ENCODE results near the gene ATXN1. TPM values are rescaled to one million over a fixed set of nuclear protein-coding genes. Genes with fewer than 3 reads are reported as not detected.

Gene ATXN1
- polyA plus RNA-seq, 1 donor from 2014 or later: 28.2 TPM

- no peak overlapping the region for H3K4me2 ChIP-seq (ENCODE audit: low read length)
- H3K27me3 ChIP-seq (ENCODE audit: insufficient read depth, low read depth, low read length): no peaks in the 10 kb centered on the region
- no peak overlapping the region for H3K27ac ChIP-seq (ENCODE audit: low read length)
- peaks cover 6% of the 10 kb centered on the region for H3K36me3 ChIP-seq (ENCODE audit: insufficient read depth, low read length)
- no peak overlapping the region for H2AFZ ChIP-seq (ENCODE audit: low read depth, low read length)
- H3K4me3 ChIP-seq (ENCODE audit: low read length): no peak overlapping the region
- H3K9me3 ChIP-seq (ENCODE audit: low read length): no peaks in the 10 kb centered on the region
- no peaks in the 10 kb centered on the region for H4K20me1 ChIP-seq (ENCODE audit: insufficient read depth)
- no peaks in the 10 kb centered on the region for H3K79me2 ChIP-seq (replicated peaks; ENCODE audit: insufficient read depth, low read length)
- H3K9ac ChIP-seq (ENCODE audit: low read length): no peak overlapping the region
- TF ChIP-seq EZH2 (IDR thresholded peaks at IDR 0.05; ENCODE audit: borderline replicate concordance, insufficient read depth, low read length, poor library complexity, severe bottlenecking) (no peak), CTCF (IDR thresholded peaks at IDR 0.05; ENCODE audit: poor library complexity, severe bottlenecking) (no peak), TAF1 (IDR thresholded peaks at IDR 0.05; ENCODE audit: low read depth) (no peak), EP300 (conservative IDR thresholded peaks at IDR 0.05; ENCODE audit: poor library complexity, severe bottlenecking) (no peak), POLR2AphosphoS5 (IDR thresholded peaks at IDR 0.05) (no peak), SMC3 (conservative IDR thresholded peaks at IDR 0.05; ENCODE audit: poor library complexity) (no peak), RAD21 (conservative IDR thresholded peaks at IDR 0.05) (no peak), REST (IDR thresholded peaks at IDR 0.05; ENCODE audit: borderline replicate concordance) (no peak), MXI1 (conservative IDR thresholded peaks at IDR 0.05; ENCODE audit: poor library complexity, severe bottlenecking) (no peak)
- H3K9me2 ChIP-seq (ENCODE audit: insufficient read depth, low read length): no peaks in the 10 kb centered on the region
- H3F3A ChIP-seq (ENCODE audit: insufficient read depth, low read length, poor library complexity, severe bottlenecking): no peaks in the 10 kb centered on the region
These were observed 243.0 kb downstream of the ATXN1 start for GRCh38 chr6:16518265-16518664.

- Histone ChIP-seq H3K9me2 (ENCODE audit: insufficient read depth, low read length) (no peaks in the 10 kb centered on the region), H3K4me2 (ENCODE audit: low read length) (no peak overlapping the region), H3K36me3 (ENCODE audit: insufficient read depth, low read length) (no peaks in the 10 kb centered on the region), H2AFZ (ENCODE audit: low read depth, low read length) (no peak overlapping the region), H4K20me1 (ENCODE audit: insufficient read depth) (no peaks in the 10 kb centered on the region), H3F3A (ENCODE audit: insufficient read depth, low read length, poor library complexity, severe bottlenecking) (no peaks in the 10 kb centered on the region), H3K9ac (ENCODE audit: low read length) (no peak overlapping the region), H3K79me2 (replicated peaks; ENCODE audit: insufficient read depth, low read length) (no peaks in the 10 kb centered on the region), H3K9me3 (ENCODE audit: low read length) (no peaks in the 10 kb centered on the region), H3K4me3 (ENCODE audit: low read length) (no peak overlapping the region), H3K27me3 (ENCODE audit: insufficient read depth, low read depth, low read length) (no peaks in the 10 kb centered on the region), H3K27ac (ENCODE audit: low read length) (no peak overlapping the region)
- TF ChIP-seq SMC3 (conservative IDR thresholded peaks at IDR 0.05; ENCODE audit: poor library complexity) (peak; percentile 59), RAD21 (conservative IDR thresholded peaks at IDR 0.05) (peak; percentile 43), MXI1 (conservative IDR thresholded peaks at IDR 0.05; ENCODE audit: poor library complexity, severe bottlenecking) (no peak), REST (IDR thresholded peaks at IDR 0.05; ENCODE audit: borderline replicate concordance) (no peak), CTCF (IDR thresholded peaks at IDR 0.05; ENCODE audit: poor library complexity, severe bottlenecking) (peak; percentile 55), POLR2AphosphoS5 (IDR thresholded peaks at IDR 0.05) (no peak)
These were observed 247.0 kb downstream of the ATXN1 start for GRCh38 chr6:16514249-16514648.

Measured in neural cell (in vitro differentiated cells).